ENCODE measurements around the gene ALK.

- no peak for TF ChIP-seq POLR2A (IDR thresholded peaks at IDR 0.05)
- no peak for TF ChIP-seq CTCF (IDR thresholded peaks at IDR 0.05)
These were observed 624.8 kb downstream of the ALK start for GRCh38 chr2:29296585-29296984.

All from thyroid gland (tissue), 4 donors.